ENCODE data around the gene SDS. TPM values are rescaled to one million over a fixed set of nuclear protein-coding genes. Genes with fewer than 3 reads are reported as not detected.

Gene SDS
- total RNA-seq = not detected in 2 replicates

GRCh38 chr12:113403435-113404415 lies at the start of gene SDS:
Gene SDS (minus strand): TSS chr12:113403887. CDS start chr12:113399708, 4,179 bp downstream.

GRCh38 chr12:113422030-113422885 lies 18.6 kb upstream of the SDS start, which contains the start of gene SDSL:
Gene SDSL (plus strand): TSS chr12:113422380. CDS start chr12:113427983, 5,603 bp downstream.

GRCh38 chr12:113358381-113359132 lies 45.1 kb downstream of the SDS start, which contains the start of gene PLBD2:
Gene PLBD2 (plus strand): TSS chr12:113358587. CDS start chr12:113358601, 14 bp downstream.

Other genes with a start within 250 kb of the SDS start
- gene DDX54, start 218.4 kb downstream of the SDS start, total RNA-seq = 48.8 and 64.0 TPM in 2 replicates
- gene RITA1, start 218.2 kb downstream of the SDS start, total RNA-seq = 30.0 and 35.0 TPM in 2 replicates
- gene TPCN1, start 182.4 kb downstream of the SDS start, total RNA-seq = 21.8 and 55.0 TPM in 2 replicates
- 26.2 and 29.3 TPM in 2 replicates for gene SLC8B1, start 68.8 kb downstream of the SDS start, total RNA-seq
- 38.5 and 70.1 TPM in 2 replicates for gene PLBD2, start 45.3 kb downstream of the SDS start, total RNA-seq
- 5.5 and 12.7 TPM in 2 replicates for gene SDSL, start 18.5 kb upstream of the SDS start, total RNA-seq
- not detected in 2 replicates for gene LHX5, start 68.0 kb upstream of the SDS start, total RNA-seq